ENCODE data around the gene FRAS1.

- no peak for TF ChIP-seq CTCF (IDR thresholded peaks at IDR 0.05)
- no peak for TF ChIP-seq POLR2A (IDR thresholded peaks at IDR 0.05)
Observed at GRCh38 chr4:78235800-78236199, 178.7 kb downstream of the FRAS1 start.

All from uterus (tissue), 2 donors.